ENCODE results near the gene TACR1.

GRCh38 chr2:75042823-75043222 lies 156.5 kb downstream of the TACR1 start:
- TF ChIP-seq POLR2A (IDR thresholded peaks at IDR 0.05) (no peak), EP300 (IDR thresholded peaks at IDR 0.05) (no peak), CTCF (IDR thresholded peaks at IDR 0.05) (no peak)
